Measurements from ENCODE around the gene SPATA1. TPM values are rescaled to one million over a fixed set of nuclear protein-coding genes. Genes with fewer than 3 reads are reported as not detected.

The SPATA1 gene
- total and polyA plus RNA-seq, 4 donors = 0.90 to 2.4 (median 1.4) TPM

Other genes starting within 250 kb of the SPATA1 start
- 1 to 10 TPM; 5.7 to 6.5 TPM for gene SAMD13, start 204.7 kb upstream of the SPATA1 start, total RNA-seq
- 1 to 10 TPM; 4.0 to 6.1 TPM for gene SAMD13, start 204.7 kb upstream of the SPATA1 start, polyA plus RNA-seq (ENCODE audit: insufficient read length in 2 of 2)
- gene DNASE2B, start 107.9 kb upstream of the SPATA1 start, total RNA-seq = under 1 TPM in 1 of 2 donors, not detected in 1; 0.22 TPM
- gene DNASE2B, start 107.9 kb upstream of the SPATA1 start, polyA plus RNA-seq (ENCODE audit: insufficient read length in 2 of 2) = under 1 TPM; 0.17 to 0.68 TPM
- 10 to 100 TPM; 31.3 to 37.1 TPM for gene RPF1, start 27.1 kb upstream of the SPATA1 start, total RNA-seq
- 10 to 100 TPM; 25.1 to 29.2 TPM for gene RPF1, start 27.1 kb upstream of the SPATA1 start, polyA plus RNA-seq (ENCODE audit: insufficient read length in 2 of 2)
- 10 to 100 TPM; 13.6 to 39.5 TPM for gene GNG5, start 195 bp downstream of the SPATA1 start, total RNA-seq
- 10 to 100 TPM; 80.4 to 93.1 TPM for gene GNG5, start 195 bp downstream of the SPATA1 start, polyA plus RNA-seq (ENCODE audit: insufficient read length in 2 of 2)
- 10 to 100 TPM in 1 of 2 donors, 1 to 10 TPM in 1; 7.6 to 10.2 TPM for gene CTBS, start 68.1 kb downstream of the SPATA1 start, total RNA-seq
- 1 to 10 TPM; 4.8 to 6.2 TPM for gene CTBS, start 68.1 kb downstream of the SPATA1 start, polyA plus RNA-seq (ENCODE audit: insufficient read length in 2 of 2)
- 10 to 100 TPM; 23.2 to 29.7 TPM for gene SSX2IP, start 184.1 kb downstream of the SPATA1 start, total RNA-seq
- gene SSX2IP, start 184.1 kb downstream of the SPATA1 start, polyA plus RNA-seq (ENCODE audit: insufficient read length in 2 of 2) = 10 to 100 TPM; 14.9 to 19.9 TPM

Measured in spinal cord (tissue), 4 donors.